LNCaP clone FGC (cell line): Measurements from ENCODE around the gene PTPRM.

ENCODE experiments used
- DNase-seq: peaks from one replicate; pipeline ENCODE4 v3.0.0-alpha.2; 2011; ENCODE audit warnings: low read depth
- H3K4me3 ChIP-seq: 2 replicates; pipeline ENCODE4 v1.5.1; 2011; ENCODE audit warnings: mild to moderate bottlenecking, low read depth, low read length, control low read depth
- CTCF ChIP-seq: IDR thresholded peaks from 2 replicates; pipeline ENCODE4 v1.5.1; 2012; ENCODE audit warnings: mild to moderate bottlenecking; ENCODE audit not compliant: control insufficient read depth, insufficient read depth; ENCODE audit errors: extremely low read depth

Gene PTPRM

GRCh38 chr18:7755753-7756475 lies 188.8 kb downstream of the PTPRM start:
- H3K4me3 ChIP-seq = no peak overlapping the region
- no peak for DNase-seq
- peak; percentile 38 for TF ChIP-seq CTCF

DNA sequence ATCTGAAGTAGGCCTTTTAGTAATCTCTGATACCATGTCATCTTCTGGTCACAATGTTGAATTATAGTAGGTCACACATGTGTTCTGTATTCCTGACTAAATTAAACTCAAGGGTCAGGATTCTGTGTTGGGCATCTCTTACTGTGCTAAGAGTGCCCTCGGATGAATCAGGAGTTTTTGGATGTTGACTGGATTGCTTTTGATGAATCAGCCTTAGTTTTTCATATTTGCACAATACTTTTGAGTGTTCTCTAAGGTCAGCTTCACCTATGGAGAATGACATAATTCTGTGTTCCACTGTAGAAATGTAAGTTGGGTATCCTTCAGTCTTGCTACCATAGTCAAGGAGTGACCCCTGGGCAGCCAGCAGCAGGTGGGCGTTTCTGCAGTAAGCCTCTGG lies 190.1 kb downstream of the PTPRM start:
- DNase-seq = no peak
- TF ChIP-seq CTCF = no peak
- no peak overlapping the region for H3K4me3 ChIP-seq

- no peak overlapping the region for H3K4me3 ChIP-seq
- TF ChIP-seq CTCF = no peak
- no peak for DNase-seq
Measured at GRCh38 chr18:7758764-7759163, 191.6 kb downstream of the PTPRM start.

DNA sequence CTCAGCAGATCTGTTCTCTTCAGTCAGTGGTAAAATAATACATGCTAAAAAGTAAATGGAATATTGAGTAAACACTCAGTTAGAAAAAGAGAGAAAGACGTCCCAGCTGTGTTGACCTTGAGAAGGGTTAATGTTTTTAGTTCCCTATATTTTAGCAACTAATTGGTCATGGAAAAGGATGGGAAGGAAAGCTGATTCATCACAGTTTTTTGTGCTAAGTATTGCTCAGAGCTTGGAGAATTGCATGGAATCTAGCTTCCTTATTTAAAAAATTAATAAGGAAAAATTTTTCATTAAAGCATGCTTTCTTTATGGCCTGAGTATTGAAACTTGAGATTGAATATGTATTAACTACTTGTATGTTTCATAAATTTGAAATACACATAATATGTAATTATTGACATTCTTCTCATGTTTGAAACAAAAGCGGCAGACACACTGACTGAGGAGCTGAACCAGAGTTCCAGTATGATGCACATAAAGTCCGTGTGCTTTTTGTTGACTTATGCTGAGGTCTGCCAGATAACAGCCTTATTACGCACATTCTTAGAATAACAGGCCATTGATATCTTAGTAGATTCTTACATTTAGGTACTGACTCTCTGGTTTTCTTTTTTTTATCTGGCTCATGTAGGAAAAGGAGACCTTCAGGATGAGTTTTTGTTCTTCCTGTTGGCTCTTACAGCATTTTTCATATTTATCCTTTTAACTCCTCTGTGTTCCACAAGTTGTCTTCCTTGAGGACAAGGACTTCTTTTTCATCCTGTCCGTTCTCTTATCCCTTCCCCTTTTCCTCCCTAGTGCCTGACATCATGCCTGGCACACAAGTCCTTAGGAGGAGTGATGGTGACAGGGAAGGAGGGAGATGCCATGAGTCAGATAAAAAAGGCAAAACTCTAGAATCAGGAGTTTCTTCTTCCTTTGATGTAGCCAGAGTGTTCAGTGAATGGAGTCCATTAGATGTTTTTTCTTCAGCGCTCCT lies 194.1 kb downstream of the PTPRM start:
- no peak for TF ChIP-seq CTCF
- no peak overlapping the region for H3K4me3 ChIP-seq
- DNase-seq = peak; percentile 31

DNA sequence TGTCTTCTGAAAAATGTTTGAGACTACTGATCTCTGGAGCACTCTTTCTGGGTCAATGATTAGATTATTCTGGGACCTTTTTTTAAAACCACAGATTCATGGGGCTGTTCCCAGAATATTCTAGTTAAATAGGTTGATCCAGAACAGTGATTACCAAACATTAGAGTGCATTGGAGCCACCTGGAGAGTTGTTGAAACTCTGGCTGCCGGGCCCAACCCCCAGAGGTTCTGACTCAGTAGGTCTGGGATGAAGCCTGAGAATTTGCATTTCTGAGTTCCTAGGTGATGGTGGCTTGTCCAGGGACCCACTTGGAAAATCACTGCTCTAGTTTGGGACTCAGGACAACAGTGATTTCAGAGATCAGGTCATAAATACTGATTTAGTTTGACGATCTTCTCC lies 197.3 kb downstream of the PTPRM start:
- no peak for TF ChIP-seq CTCF
- H3K4me3 ChIP-seq = no peak overlapping the region
- DNase-seq = no peak

DNA sequence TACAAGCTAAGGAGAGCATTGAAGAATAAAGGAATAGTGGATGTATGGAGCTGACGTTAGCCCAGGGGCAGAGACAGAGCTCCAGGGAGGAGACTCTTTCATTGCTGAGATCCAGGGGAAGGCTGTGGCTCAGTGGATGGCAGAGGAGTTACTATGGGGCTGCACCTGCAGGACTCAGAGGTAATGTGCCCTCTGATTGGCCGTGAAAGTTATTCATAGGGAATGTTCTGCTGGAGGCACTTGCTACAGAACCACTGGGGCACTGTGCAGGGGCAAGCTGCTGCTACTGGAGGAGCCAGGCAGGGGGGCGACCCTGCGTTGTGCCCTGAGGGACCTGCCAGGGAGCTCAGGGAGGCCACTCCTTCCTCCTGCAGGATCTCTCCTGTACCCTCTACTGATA lies 199.2 kb downstream of the PTPRM start:
- H3K4me3 ChIP-seq = no peak overlapping the region
- TF ChIP-seq CTCF = no peak
- DNase-seq = no peak
